B cell (primary cell): Measurements from ENCODE around the gene SMURF2. TPM values are rescaled to one million over a fixed set of nuclear protein-coding genes. Genes with fewer than 3 reads are reported as not detected.

Source experiments
- ATAC-seq: fragments of 200-7000 bp; cut with Tn5 transposase; one replicate; pipeline ENCODE4 v1.10.0; 2021; ENCODE audit warnings: low read depth, mild to moderate bottlenecking, moderate number of reproducible peaks, moderate library complexity
- CTCF ChIA-PET: fragments of 350-600 bp; sonication (Branson Sonifier 250); formaldehyde crosslinking; loops from one replicate; lab custom pipeline; 2021; ENCODE audit warnings: antibody characterized with exemption, inconsistent platforms; lab: Charles Lee
- POLR2A ChIA-PET: fragments of 350-600 bp; sonication (Branson Sonifier 250); formaldehyde crosslinking; loops from one replicate; lab custom pipeline; 2021; ENCODE audit warnings: antibody characterized with exemption; lab: Charles Lee
- DNase-seq: peaks from one replicate; pipeline ENCODE4 v3.0.0; 2013
- H2AFZ ChIP-seq: 2 replicates; pipeline ENCODE4 v1.6.1; 2012; ENCODE audit warnings: mild to moderate bottlenecking, low read depth, low read length; ENCODE audit not compliant: insufficient read depth, poor library complexity, severe bottlenecking
- H3K27ac ChIP-seq, 2 donors: 1 replicate in 1 of 2; 2 replicates in 1 of 2; pipeline ENCODE4 v1.5.1; 2012 to 2013; ENCODE audit warnings: low read length in 2 of 2, mild to moderate bottlenecking in 2 of 2, moderate library complexity in 1 of 2
- H3K27me3 ChIP-seq, 4 experiments: fragments of 200-600 bp in 1 of 4; sonication (generic) in 1 of 4; replicated peaks in 1 of 4; 1 replicate in 2 of 4; 2 replicates in 2 of 4; pipeline versions ENCODE4 v1.6.1 to v1.7.0; 2013 to 2016; ENCODE audit warnings: low read length in 3 of 4, mild to moderate bottlenecking in 2 of 4, mixed read lengths in 1 of 4, moderate library complexity in 1 of 4; ENCODE audit not compliant: insufficient read depth in 4 of 4, control insufficient read depth in 3 of 4; ENCODE audit errors: control extremely low read depth in 1 of 4
- H3K36me3 ChIP-seq, 2 experiments: replicated peaks in 1 of 2; 1 replicate in 1 of 2; 2 replicates in 1 of 2; pipeline versions ENCODE4 v1.6.1 to v1.7.1; 2013; ENCODE audit warnings: low read length in 1 of 2; ENCODE audit not compliant: insufficient read depth in 2 of 2, control insufficient read depth in 1 of 2; ENCODE audit errors: control extremely low read depth in 1 of 2, extremely low read depth in 1 of 2
- H3K4me1 ChIP-seq, 2 donors: fragments of 200-600 bp in 1 of 2; sonication (generic) in 1 of 2; 1 replicate in 1 of 2; 2 replicates in 1 of 2; pipeline versions ENCODE4 v1.5.1 to v1.6.1; 2013 to 2017; ENCODE audit warnings: low read length in 2 of 2; ENCODE audit not compliant: control insufficient read depth in 2 of 2, insufficient read depth in 2 of 2
- H3K4me2 ChIP-seq: replicated peaks from 2 replicates; pipeline ENCODE3; 2012; ENCODE audit warnings: mild to moderate bottlenecking, low read depth, low read length; ENCODE audit not compliant: poor library complexity, severe bottlenecking
- H3K4me3 ChIP-seq, 5 experiments: fragments of 200-600 bp in 1 of 5; sonication (generic) in 1 of 5; 1 replicate in 3 of 5; 2 replicates in 2 of 5; pipeline versions ENCODE4 v1.5.1 to v1.7.0; 2011 to 2016; ENCODE audit warnings: low read length in 4 of 5, mild to moderate bottlenecking in 4 of 5, low read depth in 2 of 5, control low read depth in 1 of 5, moderate library complexity in 1 of 5; ENCODE audit not compliant: insufficient read depth in 1 of 5; ENCODE audit errors: control extremely low read depth in 1 of 5, extremely low read depth in 1 of 5
- H3K79me2 ChIP-seq: fragments of 200-600 bp; sonication (generic); one replicate; pipeline ENCODE4 v1.6.0; 2016; ENCODE audit warnings: low read length; ENCODE audit not compliant: control insufficient read depth, insufficient read depth
- H3K9ac ChIP-seq: fragments of 200-600 bp; sonication (generic); 2 replicates; pipeline ENCODE4 v1.6.1; 2017; ENCODE audit warnings: mild to moderate bottlenecking, low read length, moderate library complexity
- H3K9me3 ChIP-seq, 3 donors: one replicate each; pipeline versions ENCODE4 v1.6.1 to v1.7.1; 2013; ENCODE audit warnings: low read length in 2 of 3; ENCODE audit not compliant: control insufficient read depth in 2 of 3, insufficient read depth in 1 of 3; ENCODE audit errors: control extremely low read depth in 1 of 3
- H4K20me1 ChIP-seq: 2 replicates; pipeline ENCODE4 v1.6.0; 2012; ENCODE audit warnings: mild to moderate bottlenecking, low read length; ENCODE audit not compliant: insufficient read depth, control insufficient read depth, poor library complexity, severe bottlenecking
- H3K27ac Mint-ChIP-seq: one replicate; pipeline ENCODE4 v1.8.0; 2021; ENCODE audit warnings: mixed read lengths
- H3K27me3 Mint-ChIP-seq: one replicate; pipeline ENCODE4 v1.8.0; 2021; ENCODE audit warnings: mixed read lengths
- H3K4me1 Mint-ChIP-seq: one replicate; pipeline ENCODE4 v1.8.0; 2021; ENCODE audit warnings: mixed read lengths
- H3K4me3 Mint-ChIP-seq: one replicate; pipeline ENCODE4 v1.8.0; 2021; ENCODE audit warnings: mixed read lengths
- H3K9me3 Mint-ChIP-seq: one replicate; pipeline ENCODE4 v1.8.0; 2022; ENCODE audit warnings: mixed read lengths; ENCODE audit not compliant: insufficient read depth
- CTCF ChIP-seq: fragments of 200-600 bp; IDR thresholded peaks from one replicate; pipeline ENCODE4 v1.8.0; 2022; ENCODE audit warnings: antibody characterized with exemption, mild to moderate bottlenecking
- EZH2 ChIP-seq: IDR thresholded peaks from 2 replicates; pipeline ENCODE4 v1.6.1; 2012; ENCODE audit warnings: borderline replicate concordance, low read depth, mild to moderate bottlenecking, moderate library complexity, low read length; ENCODE audit not compliant: insufficient read depth, poor library complexity, severe bottlenecking
- WGBS: methylation state at CpG from one replicate; pipeline ENCODE4 v1.1.5; 2013; ENCODE audit warnings: missing lambda C conversion rate; ENCODE audit not compliant: insufficient coverage; 5-methylcytosine and 5-hydroxymethylcytosine counted together
- intact Hi-C: fragments of 100-400 bp; cut with micrococcal nuclease; formaldehyde crosslinking; loops from one replicate; pipeline ENCODE4 v1.10.0; 2022
- polyA plus RNA-seq: library from polyadenylated mRNA; depleted of rRNA; stranded (reverse); fragments of >200 nt; gene quantifications from 2 replicates; pipeline ENCODE4 v1.2.3, GENCODE V29; 2012
- total RNA-seq, 2 donors: library from RNA; stranded (reverse); fragments of 120-200 nt in 1 of 2; gene quantifications; 1 replicate in 1 of 2; 2 replicates in 1 of 2; pipeline versions ENCODE4 v1.2.3 to v1.2.4, GENCODE V29; 2013 to 2022

Gene SMURF2
- total and polyA plus RNA-seq, 2 donors (not counting 1 experiment from before 2014, with no cell fraction given), result 9.2 to 32.8 TPM

DNA sequence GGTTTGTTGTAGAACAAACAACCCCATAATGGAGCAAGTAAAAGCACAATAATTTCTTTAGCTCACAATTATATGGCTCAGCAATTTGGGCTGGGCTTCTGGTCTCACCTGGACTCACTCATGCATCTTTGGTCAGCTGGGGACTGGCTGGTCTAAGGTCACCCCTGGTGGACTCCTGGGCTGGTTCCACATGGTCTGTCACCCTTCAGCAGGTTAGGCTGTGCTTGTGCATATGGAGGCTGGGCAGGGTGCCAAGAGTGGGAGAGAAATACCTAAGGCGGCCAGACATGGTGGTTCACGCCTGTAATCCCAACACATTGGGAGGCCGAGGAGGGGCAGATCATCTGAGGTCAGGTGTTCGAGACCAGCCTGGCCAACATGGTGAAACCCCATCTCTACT is 27.0 kb upstream of the SMURF2 start:
- no peaks in the 10 kb centered on the region for H3K9me3 Mint-ChIP-seq
- CTCF ChIA-PET, result interaction anchor here (0.7 kb wide), 1 partner anchor 439 kb away, joined by 4 read pairs; no protein-coding TSS in a partner anchor
- WGBS, result 84% methylated on average over 2 of the region's 4 CpGs

DNA sequence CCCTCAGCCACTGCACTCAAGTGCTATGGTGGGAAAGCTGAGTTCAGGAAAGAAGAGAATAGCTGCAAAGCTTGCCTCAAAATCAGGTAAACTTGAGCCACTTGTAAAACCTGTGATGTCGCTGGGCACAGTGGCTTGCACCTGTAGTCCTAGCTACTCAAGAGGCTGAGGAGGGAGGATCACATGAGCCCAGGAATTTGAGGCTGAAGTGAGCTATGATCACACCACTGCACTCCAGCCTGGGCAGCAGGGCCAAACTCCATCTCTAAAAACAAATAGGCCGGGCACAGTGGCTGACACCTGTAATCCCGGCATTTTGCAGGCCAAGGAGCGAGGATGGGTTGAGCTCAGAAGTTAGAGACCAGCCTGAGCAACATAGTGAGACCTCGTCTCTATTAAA is 26.4 kb upstream of the SMURF2 start:
- H2AFZ ChIP-seq, result no peak overlapping the region
- DNase-seq (no peak), ATAC-seq (no peak)
- no peak overlapping the region for H3K4me3 Mint-ChIP-seq
- no peaks in the 10 kb centered on the region for H4K20me1 ChIP-seq
- no peaks in the 10 kb centered on the region for H3K4me1 ChIP-seq
- H3K9me3 Mint-ChIP-seq, result no peaks in the 10 kb centered on the region
- no peak for TF ChIP-seq EZH2
- no peak for TF ChIP-seq CTCF
- no peak overlapping the region for H3K27ac ChIP-seq
- no peaks in the 10 kb centered on the region for H3K36me3 ChIP-seq
- WGBS, result 96% methylated on average over 5 of the region's 5 CpGs
- H3K27me3 Mint-ChIP-seq, result no peaks in the 10 kb centered on the region
- no peak overlapping the region for H3K27ac Mint-ChIP-seq
- ChIA-PET POLR2A (no interaction called here), CTCF (interaction anchor here (0.6 to 0.7 kb wide), 2 partner anchors 221 to 439 kb away, joined by 3 to 4 read pairs; no protein-coding TSS in a partner anchor)
- H3K9me3 ChIP-seq, result no peaks in the 10 kb centered on the region
- H3K9ac ChIP-seq, result no peak overlapping the region
- H3K4me3 ChIP-seq, result no peak overlapping the region
- intact Hi-C loops, result no loop called here
- no peaks in the 10 kb centered on the region for H3K79me2 ChIP-seq
- H3K4me1 Mint-ChIP-seq, result no peaks in the 10 kb centered on the region
- H3K4me2 ChIP-seq, result no peak overlapping the region
- no peaks in the 10 kb centered on the region for H3K27me3 ChIP-seq

More for the DNA sequence above, 27.0 kb upstream of the SMURF2 start:
- H3K4me2 ChIP-seq, result no peak overlapping the region
- H4K20me1 ChIP-seq, result no peaks in the 10 kb centered on the region
- H3K9ac ChIP-seq, result no peak overlapping the region
- no peak overlapping the region for H3K27ac ChIP-seq
- no peak for ATAC-seq
- no peak for DNase-seq
- no peaks in the 10 kb centered on the region for H3K4me1 Mint-ChIP-seq
- TF ChIP-seq EZH2 (no peak), CTCF (no peak)
- POLR2A ChIA-PET, result no interaction called here
- no peak overlapping the region for H3K27ac Mint-ChIP-seq
- H3K79me2 ChIP-seq, result no peaks in the 10 kb centered on the region
- no peaks in the 10 kb centered on the region for H3K9me3 ChIP-seq
- H2AFZ ChIP-seq, result no peak overlapping the region
- H3K4me1 ChIP-seq, result no peaks in the 10 kb centered on the region
- H3K36me3 ChIP-seq, result no peaks in the 10 kb centered on the region
- no peaks in the 10 kb centered on the region for H3K27me3 Mint-ChIP-seq
- no peak overlapping the region for H3K4me3 ChIP-seq
- H3K27me3 ChIP-seq, result no peaks in the 10 kb centered on the region
- intact Hi-C loops, result no loop called here
- no peak overlapping the region for H3K4me3 Mint-ChIP-seq
